ENCODE data around the gene SARM1.

DNA sequence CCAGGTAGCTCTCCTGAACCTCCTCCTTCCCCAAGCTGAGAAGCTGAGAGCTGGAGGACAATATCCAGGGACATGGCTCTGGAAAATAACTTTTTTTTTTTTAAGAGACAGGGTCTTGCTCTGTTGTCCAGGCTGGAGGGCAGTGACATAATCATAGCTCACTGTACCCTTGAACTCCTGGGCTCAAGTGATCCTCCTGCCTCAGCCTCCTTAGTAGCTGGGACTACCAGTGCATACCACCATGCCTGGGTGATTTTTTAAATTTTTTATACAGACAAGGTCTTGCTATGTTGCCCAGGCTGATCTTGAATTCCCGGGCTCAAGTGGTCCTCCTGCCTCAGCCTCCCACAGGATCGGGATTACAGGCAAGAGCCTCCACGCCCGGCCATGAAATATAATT, 28.3 kb downstream of the SARM1 start:
- TF ChIP-seq, protein P1, sequence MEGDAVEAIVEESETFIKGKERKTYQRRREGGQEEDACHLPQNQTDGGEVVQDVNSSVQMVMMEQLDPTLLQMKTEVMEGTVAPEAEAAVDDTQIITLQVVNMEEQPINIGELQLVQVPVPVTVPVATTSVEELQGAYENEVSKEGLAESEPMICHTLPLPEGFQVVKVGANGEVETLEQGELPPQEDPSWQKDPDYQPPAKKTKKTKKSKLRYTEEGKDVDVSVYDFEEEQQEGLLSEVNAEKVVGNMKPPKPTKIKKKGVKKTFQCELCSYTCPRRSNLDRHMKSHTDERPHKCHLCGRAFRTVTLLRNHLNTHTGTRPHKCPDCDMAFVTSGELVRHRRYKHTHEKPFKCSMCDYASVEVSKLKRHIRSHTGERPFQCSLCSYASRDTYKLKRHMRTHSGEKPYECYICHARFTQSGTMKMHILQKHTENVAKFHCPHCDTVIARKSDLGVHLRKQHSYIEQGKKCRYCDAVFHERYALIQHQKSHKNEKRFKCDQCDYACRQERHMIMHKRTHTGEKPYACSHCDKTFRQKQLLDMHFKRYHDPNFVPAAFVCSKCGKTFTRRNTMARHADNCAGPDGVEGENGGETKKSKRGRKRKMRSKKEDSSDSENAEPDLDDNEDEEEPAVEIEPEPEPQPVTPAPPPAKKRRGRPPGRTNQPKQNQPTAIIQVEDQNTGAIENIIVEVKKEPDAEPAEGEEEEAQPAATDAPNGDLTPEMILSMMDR (IDR thresholded peaks at IDR 0.05; ENCODE audit: extremely low read depth in 1 of 2, insufficient read depth in 1 of 2, low read depth in 1 of 2, low read length in 2 of 2) = no peak
- no peak for TF ChIP-seq POLR2A (IDR thresholded peaks at IDR 0.05; ENCODE audit: low read depth, low read length)
- no peak for TF ChIP-seq POLR2AphosphoS5 (IDR thresholded peaks at IDR 0.05; ENCODE audit: insufficient read depth, low read depth, low read length)
- no peak for TF ChIP-seq GATA2 (IDR thresholded peaks at IDR 0.05; ENCODE audit: insufficient read depth, insufficient read length, low read depth, low read length)
- no peak for TF ChIP-seq EZH2 (IDR thresholded peaks at IDR 0.05; ENCODE audit: borderline replicate concordance, low read depth, low read length, severe bottlenecking)
